GM19397 (cell line): ENCODE data around the gene PTPN23.

Experiments used
- ATAC-seq: cut with Tn5 transposase; IDR thresholded peaks from one replicate; pipeline ENCODE4 v1.9.1; 2021; ENCODE audit warnings: mild to moderate bottlenecking, moderate library complexity; ENCODE audit not compliant: unreplicated experiment

PTPN23 gene

DNA sequence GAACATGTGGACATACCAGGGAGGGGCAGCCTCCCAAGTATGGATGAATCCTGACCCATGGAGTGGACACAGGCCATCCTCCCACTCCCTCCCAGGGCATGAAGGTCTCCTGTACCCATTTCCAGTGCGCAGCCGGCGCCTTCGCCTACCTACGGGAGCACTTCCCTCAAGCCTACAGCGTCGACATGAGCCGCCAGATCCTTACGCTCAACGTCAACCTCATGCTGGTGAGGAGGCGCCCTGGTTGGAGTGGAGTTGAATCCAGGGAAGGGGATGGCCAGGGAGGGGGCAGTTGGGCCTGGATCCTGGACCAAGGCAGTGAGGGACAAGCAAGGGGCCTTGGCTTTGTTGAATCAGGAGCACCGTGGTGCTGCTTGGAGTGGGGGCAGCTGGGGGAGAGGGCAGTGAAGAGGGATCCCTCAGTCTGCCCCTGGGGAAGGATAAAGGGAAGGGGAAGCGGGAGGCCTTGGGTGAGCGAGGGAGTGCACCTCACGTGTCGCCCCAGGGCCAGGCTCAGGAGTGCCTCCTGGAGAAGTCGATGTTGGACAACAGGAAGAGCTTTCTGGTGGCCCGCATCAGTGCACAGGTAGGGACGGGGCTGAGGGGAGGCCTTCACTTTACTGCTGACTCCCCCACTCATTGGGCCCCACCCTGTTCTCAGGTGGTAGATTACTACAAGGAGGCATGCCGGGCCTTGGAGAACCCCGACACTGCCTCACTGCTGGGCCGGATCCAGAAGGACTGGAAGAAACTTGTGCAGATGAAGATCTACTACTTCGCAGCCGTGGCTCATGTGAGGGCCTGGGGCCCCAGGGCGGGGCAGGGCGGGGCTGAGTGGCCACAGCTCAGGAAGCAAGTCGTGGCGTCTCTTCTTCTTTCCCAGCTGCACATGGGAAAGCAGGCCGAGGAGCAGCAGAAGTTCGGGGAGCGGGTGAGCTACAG lies 25.3 kb downstream of the PTPN23 start:
- no peak for ATAC-seq

DNA sequence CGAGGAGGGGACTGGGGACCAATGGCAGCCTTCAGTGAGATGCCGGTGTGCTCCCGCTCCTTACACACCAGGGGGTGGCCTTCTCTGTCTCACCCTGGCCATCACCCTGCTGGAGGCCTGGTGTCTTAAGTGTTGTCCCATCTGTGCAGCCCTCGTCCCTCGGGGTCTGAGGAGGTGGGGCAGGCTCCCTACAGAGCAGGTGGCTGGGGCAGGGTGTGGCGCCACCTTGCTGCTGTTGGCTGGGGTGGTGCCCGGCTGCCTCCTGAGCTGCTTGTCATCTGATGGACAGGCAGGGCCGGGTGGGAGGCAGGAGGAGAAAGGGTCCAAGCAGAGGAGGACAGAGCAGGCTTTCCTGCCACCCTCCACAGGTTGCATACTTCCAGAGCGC lies 25.9 kb downstream of the PTPN23 start:
- no peak for ATAC-seq

DNA sequence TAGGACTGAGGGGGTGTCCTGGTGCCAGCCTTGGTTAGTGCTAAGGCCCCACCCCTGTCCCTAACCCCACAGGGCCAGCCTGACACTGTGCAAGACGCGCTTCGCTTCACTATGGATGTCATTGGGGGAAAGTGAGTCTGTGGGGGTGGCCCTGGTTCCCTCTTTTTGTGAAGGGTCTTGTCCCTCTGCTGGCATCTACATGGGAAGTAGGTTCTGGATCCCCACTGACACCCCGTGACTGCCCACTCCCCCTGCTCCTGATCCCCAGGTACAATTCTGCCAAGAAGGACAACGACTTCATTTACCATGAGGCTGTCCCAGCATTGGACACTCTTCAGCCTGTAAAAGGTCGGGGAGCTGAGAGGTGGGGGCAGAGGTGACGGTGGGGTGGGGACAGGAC lies 26.4 kb downstream of the PTPN23 start:
- ATAC-seq: no peak

DNA sequence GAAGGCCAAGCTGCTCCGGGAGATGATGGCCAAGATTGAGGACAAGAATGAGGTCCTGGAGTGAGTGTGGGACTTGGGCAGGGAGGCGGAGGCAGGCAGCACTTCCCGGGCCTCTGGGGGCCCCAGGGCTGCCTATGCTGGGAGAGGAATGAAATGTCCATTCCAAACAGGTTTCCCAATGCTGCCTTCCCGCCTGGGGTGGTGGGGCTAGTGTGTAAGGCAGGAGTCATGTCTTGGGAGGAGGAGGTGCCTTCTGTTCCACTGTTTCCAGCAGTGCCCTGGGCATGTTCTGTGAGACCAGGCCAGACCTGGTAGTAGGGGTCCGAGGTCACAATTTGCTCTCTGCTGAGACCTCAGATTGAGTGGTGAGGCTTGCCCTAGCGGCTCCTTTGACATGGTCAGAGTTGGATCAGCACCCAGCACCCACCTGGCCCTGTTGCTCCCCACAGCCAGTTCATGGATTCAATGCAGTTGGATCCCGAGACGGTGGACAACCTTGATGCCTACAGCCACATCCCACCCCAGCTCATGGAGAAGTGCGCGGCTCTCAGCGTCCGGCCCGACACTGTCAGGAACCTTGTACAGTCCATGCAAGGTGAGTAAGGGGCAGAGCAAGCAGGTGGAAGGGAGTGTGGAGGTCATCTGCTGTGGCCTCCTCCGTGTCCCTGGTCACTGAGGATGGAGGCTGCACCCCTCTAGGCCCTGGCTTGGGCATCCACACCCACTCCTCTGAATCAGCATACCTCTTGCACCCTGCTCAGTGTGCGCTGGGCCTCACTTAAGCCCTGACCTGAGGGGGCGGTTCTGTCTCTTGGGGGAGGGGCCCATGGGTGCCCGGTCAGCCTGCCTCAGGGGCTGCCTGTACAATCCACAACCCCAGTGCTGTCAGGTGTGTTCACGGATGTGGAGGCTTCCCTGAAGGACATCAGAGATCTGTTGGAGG lies 27.3 kb downstream of the PTPN23 start:
- ATAC-seq: no peak

DNA sequence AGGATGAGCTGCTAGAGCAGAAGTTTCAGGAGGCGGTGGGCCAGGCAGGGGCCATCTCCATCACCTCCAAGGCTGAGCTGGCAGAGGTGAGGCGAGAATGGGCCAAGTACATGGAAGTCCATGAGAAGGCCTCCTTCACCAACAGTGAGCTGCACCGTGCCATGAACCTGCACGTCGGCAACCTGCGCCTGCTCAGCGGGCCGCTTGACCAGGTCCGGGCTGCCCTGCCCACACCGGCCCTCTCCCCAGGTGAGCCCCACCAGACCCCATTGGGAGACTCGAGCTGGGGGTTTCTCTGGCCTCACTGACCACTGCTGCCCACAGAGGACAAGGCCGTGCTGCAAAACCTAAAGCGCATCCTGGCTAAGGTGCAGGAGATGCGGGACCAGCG lies 28.0 kb downstream of the PTPN23 start:
- ATAC-seq: no peak

DNA sequence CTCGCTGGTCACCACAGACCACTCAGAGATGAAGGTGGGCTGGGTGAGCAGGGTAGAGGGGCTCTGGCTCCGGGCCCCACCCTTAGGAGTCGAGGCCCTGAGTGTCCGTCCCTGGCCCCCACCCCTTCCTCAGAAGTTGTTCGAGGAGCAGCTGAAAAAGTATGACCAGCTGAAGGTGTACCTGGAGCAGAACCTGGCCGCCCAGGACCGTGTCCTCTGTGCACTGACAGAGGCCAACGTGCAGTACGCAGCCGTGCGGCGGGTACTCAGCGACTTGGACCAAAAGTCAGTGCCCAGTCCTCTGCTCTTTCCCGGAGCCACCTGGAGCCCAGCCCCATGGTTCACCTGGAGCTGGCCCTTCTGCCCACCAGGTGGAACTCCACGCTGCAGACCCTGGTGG lies 28.5 kb downstream of the PTPN23 start:
- ATAC-seq: no peak

DNA sequence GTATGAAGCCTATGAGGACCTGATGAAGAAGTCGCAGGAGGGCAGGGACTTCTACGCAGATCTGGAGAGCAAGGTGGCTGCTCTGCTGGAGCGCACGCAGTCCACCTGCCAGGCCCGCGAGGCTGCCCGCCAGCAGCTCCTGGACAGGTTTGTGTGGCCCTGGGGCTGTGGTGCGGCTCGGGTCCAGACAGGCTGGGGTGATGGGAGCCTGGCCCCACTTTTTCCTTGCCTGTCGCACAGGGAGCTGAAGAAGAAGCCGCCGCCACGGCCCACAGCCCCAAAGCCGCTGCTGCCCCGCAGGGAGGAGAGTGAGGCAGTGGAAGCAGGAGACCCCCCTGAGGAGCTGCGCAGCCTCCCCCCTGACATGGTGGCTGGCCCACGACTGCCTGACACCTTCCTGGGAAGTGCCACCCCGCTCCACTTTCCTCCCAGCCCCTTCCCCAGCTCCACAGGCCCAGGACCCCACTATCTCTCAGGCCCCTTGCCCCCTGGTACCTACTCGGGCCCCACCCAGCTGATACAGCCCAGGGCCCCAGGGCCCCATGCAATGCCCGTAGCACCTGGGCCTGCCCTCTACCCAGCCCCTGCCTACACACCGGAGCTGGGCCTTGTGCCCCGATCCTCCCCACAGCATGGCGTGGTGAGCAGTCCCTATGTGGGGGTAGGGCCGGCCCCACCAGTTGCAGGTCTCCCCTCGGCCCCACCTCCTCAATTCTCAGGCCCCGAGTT lies 29.0 kb downstream of the PTPN23 start:
- ATAC-seq: no peak

DNA sequence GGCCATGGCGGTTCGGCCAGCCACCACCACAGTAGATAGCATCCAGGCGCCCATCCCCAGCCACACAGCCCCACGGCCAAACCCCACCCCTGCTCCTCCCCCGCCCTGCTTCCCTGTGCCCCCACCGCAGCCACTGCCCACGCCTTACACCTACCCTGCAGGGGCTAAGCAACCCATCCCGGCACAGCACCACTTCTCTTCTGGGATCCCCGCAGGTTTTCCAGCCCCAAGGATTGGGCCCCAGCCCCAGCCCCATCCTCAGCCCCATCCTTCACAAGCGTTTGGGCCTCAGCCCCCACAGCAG lies 29.5 kb downstream of the PTPN23 start:
- ATAC-seq: no peak

DNA sequence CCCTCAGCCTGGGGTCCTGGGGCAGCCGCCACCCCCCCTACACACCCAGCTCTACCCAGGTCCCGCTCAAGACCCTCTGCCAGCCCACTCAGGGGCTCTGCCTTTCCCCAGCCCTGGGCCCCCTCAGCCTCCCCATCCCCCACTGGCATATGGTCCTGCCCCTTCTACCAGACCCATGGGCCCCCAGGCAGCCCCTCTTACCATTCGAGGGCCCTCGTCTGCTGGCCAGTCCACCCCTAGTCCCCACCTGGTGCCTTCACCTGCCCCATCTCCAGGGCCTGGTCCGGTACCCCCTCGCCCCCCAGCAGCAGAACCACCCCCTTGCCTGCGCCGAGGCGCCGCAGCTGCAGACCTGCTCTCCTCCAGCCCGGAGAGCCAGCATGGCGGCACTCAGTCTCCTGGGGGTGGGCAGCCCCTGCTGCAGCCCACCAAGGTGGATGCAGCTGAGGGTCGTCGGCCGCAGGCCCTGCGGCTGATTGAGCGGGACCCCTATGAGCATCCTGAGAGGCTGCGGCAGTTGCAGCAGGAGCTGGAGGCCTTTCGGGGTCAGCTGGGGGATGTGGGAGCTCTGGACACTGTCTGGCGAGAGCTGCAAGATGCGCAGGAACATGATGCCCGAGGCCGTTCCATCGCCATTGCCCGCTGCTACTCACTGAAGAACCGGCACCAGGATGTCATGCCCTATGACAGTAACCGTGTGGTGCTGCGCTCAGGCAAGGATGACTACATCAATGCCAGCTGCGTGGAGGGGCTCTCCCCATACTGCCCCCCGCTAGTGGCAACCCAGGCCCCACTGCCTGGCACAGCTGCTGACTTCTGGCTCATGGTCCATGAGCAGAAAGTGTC lies 30.2 kb downstream of the PTPN23 start:
- no peak for ATAC-seq

DNA sequence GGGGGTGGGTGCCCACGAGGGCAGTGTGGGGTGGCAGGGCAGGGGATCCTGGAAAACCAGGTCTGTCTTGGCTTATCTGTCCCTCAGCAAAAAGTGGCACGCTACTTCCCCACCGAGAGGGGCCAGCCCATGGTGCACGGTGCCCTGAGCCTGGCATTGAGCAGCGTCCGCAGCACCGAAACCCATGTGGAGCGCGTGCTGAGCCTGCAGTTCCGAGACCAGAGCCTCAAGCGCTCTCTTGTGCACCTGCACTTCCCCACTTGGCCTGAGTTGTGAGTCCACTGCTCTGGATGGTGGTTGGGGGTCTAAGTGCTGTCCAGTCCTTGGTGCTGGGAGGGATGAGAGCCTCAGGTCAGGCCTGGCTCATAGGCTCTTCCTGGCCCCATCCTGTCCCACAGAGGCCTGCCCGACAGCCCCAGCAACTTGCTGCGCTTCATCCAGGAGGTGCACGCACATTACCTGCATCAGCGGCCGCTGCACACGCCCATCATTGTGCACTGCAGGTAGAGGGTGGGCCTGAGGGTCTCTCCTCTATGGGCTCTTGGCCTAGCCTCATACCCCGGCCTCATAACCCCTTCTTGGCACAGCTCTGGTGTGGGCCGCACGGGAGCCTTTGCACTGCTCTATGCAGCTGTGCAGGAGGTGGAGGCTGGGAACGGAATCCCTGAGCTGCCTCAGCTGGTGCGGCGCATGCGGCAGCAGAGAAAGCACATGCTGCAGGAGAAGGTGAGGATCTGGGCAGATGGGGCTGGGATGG lies 31.1 kb downstream of the PTPN23 start:
- no peak for ATAC-seq

DNA sequence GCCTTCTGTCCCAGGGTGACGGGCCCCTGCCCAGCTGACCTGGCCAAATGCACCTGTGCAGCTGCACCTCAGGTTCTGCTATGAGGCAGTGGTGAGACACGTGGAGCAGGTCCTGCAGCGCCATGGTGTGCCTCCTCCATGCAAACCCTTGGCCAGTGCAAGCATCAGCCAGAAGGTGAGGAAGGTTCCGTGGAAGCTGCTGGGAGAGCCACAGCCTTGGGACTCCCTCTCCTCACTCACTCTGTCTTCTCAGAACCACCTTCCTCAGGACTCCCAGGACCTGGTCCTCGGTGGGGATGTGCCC lies 31.6 kb downstream of the PTPN23 start:
- no peak for ATAC-seq

DNA sequence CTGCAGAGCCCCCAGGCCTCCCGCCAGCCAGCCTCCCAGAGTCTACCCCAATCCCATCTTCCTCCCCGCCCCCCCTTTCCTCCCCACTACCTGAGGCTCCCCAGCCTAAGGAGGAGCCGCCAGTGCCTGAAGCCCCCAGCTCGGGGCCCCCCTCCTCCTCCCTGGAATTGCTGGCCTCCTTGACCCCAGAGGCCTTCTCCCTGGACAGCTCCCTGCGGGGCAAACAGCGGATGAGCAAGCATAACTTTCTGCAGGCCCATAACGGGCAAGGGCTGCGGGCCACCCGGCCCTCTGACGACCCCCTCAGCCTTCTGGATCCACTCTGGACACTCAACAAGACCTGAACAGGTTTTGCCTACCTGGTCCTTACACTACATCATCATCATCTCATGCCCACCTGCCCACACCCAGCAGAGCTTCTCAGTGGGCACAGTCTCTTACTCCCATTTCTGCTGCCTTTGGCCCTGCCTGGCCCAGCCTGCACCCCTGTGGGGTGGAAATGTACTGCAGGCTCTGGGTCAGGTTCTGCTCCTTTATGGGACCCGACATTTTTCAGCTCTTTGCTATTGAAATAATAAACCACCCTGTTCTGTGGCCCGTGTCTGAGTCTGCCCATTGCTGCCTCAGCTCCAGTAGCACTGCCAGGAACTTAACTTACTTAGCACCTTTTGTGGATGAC lies 32.2 kb downstream of the PTPN23 start:
- no peak for ATAC-seq

DNA sequence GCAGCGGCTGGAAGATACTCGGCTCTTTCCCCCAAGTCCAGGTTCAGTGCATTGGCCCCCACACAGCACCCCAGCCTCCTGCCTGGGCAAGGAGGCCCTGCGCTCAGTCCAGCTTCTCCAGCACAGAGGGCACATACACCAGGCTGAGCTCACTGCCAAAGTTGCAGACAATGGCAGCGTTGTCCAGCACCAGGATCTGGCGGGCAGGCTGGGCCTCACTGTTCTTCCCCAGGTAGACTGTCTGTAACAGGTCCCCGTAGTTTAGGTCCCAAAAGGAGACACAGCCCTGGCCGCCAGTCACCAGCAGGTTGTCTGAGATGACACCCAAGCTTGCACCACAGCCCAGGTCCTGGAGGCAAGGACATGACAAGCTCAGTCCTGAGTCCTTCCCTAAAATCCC lies 32.9 kb downstream of the PTPN23 start:
- ATAC-seq: no peak

DNA sequence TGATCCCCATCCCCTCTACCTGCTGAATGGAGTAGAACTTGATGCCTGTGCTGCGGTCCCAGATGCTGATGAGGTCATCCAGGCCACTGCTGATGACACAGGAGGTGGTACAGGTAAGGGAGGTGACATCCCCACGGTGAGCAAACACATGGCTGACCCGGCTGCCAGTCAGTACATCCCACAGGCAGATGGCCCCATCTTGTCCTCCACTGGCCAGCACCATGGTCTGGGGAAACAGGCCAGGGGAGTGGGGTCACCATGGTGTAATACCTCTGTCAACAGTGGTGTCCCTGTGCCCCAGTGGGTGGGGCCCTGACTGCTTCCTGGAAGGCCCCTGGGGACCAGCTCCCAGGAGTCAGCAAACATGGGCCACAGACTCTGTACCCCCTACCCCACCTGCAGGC lies 33.3 kb downstream of the PTPN23 start:
- ATAC-seq: no peak

DNA sequence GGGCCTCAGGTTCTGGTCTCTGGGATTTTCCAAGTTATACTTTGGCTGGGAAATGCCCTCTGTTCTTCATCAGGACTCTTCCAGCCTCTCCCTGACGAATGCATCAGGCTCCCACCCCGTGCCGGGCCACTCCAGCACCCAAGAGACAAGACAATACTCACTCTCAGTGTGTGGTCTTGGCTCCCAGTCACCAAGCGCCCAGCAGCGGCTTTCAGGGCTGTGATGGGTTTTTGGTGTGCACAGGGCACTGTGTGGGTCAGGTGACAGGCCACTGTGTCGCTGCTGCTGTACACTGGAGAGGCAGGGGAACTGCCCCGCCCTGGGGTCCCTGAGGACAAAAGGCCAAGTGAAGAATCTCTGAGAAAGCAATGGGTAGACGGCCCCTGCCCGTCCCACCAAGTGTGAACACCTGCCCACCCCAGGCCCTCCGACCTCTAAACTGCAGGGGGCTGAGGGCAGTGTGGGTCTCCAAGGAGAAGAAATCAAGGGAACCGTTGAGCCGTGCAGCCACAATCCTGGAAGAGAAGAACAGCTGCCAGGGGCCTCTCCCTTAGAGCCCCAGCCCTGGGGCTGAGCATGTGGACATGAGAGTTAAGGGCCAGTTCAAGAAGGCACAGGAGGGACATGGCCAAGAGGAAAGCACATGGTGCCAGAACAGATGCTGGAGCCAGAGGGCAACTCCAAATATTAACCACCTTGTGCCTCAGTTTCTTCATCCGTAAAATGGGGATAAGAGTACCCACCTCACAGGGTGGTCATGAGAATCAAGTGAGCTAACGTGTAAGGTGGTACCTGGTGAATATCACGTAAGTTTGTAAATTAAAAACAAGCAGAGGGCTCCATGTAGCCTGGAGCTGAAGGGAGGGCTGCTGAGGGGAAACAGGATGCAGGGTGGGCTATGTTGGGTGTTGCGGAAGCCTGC lies 34.1 kb downstream of the PTPN23 start:
- ATAC-seq: no peak

DNA sequence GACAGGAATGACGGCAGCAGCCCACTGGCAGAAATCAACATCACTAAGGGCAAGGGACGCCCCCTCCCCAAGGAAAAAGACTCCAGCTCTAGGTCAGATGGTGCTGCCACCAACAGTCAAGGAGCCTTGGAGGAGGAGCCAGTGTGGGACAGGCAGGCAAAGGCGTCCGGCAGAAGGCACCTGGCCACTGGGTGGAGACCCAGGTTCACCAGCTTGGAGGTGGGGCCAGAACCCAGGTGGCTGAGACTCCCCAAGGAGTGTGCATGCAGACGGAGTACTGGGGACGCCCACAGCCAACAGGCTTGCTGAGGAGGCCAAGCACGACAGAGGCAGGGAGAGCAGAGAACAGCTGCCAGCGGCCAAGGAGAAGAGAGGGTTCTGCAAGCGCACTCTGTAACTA lies 35.2 kb downstream of the PTPN23 start:
- no peak for ATAC-seq

DNA sequence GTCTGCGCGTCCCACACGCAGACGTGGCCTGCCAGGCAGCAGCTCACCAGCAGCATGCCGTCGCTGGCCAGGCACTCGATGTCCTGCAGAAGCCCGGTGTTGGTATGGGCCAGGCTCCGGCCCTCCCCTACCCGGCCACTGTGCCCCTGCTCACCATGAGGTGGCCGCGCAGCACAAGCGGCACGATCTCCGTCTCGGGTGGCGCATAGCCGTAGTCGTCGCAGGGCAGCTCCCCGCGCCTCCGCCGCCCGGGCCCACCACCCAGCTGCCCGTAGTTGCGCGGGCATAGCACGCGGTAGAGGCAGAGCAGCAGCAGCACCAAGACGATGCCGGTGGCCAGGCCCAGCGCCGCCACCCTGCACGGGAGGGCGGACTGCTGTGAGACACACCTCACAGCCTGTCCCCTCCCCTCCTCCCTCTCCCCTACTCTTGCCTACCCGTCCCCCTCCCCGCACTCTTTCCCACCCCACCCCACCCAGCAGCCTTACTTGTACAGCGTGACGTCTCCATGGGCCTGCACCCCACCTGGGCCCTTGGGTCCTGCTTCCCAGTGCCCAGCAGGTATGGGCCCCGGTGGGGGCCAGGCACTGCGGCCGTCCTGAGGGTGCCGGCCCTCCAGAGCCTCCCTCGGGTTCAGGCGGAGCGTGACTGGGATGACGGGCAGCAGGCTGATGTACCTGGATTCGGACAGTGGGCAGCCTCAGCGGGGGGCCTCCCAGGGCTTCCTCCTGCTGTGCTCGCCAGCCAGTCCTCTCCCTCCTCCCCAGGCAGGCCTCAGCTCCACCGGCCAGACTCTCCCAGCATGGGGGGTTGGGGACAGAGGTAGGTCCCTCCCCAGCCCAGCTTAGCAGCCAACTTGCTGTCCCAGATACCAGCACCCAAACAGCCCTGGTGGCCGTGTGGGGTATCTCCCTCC lies 37.6 kb downstream of the PTPN23 start:
- no peak for ATAC-seq
